Ishikawa (cell line): ENCODE measurements around the gene UROD.

Experiments
- CEBPB ChIP-seq: IDR thresholded peaks from 2 replicates; pipeline ENCODE4 v1.6.1; 2012
- CREB1 ChIP-seq: IDR thresholded peaks from 2 replicates; pipeline ENCODE4 v1.6.1; 2012; ENCODE audit warnings: low read depth
- EGR1 ChIP-seq: IDR thresholded peaks from 2 replicates; pipeline ENCODE4 v1.6.1; 2012
- FOXM1 ChIP-seq: IDR thresholded peaks from 2 replicates; pipeline ENCODE4 v1.6.1; 2012; ENCODE audit warnings: low read depth, borderline replicate concordance
- MAX ChIP-seq: IDR thresholded peaks from 2 replicates; pipeline ENCODE4 v1.6.1; 2012
- NFIC ChIP-seq: IDR thresholded peaks from 2 replicates; pipeline ENCODE4 v1.6.1; 2012
- RAD21 ChIP-seq: IDR thresholded peaks from 2 replicates; pipeline ENCODE4 v1.6.1; 2012; ENCODE audit warnings: low read depth
- REST ChIP-seq: IDR thresholded peaks from 2 replicates; pipeline ENCODE4 v1.6.1; 2012; ENCODE audit warnings: low read depth, mild to moderate bottlenecking
- TAF1 ChIP-seq: IDR thresholded peaks from 2 replicates; pipeline ENCODE4 v1.6.1; 2012; ENCODE audit warnings: low read depth, mild to moderate bottlenecking
- TCF12 ChIP-seq: IDR thresholded peaks from 2 replicates; pipeline ENCODE4 v1.6.1; 2012; ENCODE audit warnings: low read depth
- YY1 ChIP-seq: IDR thresholded peaks from 2 replicates; pipeline ENCODE4 v1.6.1; 2012; ENCODE audit warnings: low read depth
- ZBTB7A ChIP-seq: IDR thresholded peaks from 2 replicates; pipeline ENCODE4 v1.6.1; 2012; ENCODE audit warnings: low read depth

GRCh38 chr1:45009956-45010854, 1.8 kb upstream of the UROD start:
- TF ChIP-seq TAF1: no peak
- no peak for TF ChIP-seq EGR1
- TF ChIP-seq FOXM1: no peak
- TF ChIP-seq CREB1: no peak
- TF ChIP-seq ZBTB7A: no peak
- TF ChIP-seq MAX: no peak
- no peak for TF ChIP-seq REST
- no peak for TF ChIP-seq CEBPB
- TF ChIP-seq TCF12: no peak
- TF ChIP-seq RAD21: no peak
- TF ChIP-seq YY1: no peak
- no peak for TF ChIP-seq NFIC
